Stomach (tissue), 4 donors: Measurements from ENCODE around the gene ANO1.

Source experiments
- CTCF ChIP-seq, 7 experiments: fragments of 450-650 bp in 4 of 7; fragments of 200-600 bp in 3 of 7; sonication (generic) in 3 of 7; IDR thresholded peaks; one replicate each; pipeline ENCODE4 v1.5.1; 2016 to 2019; ENCODE audit warnings: antibody characterized with exemption in 7 of 7, control low read depth in 2 of 7, mild to moderate bottlenecking in 1 of 7
- POLR2A ChIP-seq, 4 donors: fragments of 450-650 bp; IDR thresholded peaks; one replicate each; pipeline ENCODE4 v1.6.1; 2016; ENCODE audit warnings: antibody characterized with exemption in 4 of 4, control low read depth in 2 of 4, mild to moderate bottlenecking in 1 of 4, moderate library complexity in 1 of 4

DNA sequence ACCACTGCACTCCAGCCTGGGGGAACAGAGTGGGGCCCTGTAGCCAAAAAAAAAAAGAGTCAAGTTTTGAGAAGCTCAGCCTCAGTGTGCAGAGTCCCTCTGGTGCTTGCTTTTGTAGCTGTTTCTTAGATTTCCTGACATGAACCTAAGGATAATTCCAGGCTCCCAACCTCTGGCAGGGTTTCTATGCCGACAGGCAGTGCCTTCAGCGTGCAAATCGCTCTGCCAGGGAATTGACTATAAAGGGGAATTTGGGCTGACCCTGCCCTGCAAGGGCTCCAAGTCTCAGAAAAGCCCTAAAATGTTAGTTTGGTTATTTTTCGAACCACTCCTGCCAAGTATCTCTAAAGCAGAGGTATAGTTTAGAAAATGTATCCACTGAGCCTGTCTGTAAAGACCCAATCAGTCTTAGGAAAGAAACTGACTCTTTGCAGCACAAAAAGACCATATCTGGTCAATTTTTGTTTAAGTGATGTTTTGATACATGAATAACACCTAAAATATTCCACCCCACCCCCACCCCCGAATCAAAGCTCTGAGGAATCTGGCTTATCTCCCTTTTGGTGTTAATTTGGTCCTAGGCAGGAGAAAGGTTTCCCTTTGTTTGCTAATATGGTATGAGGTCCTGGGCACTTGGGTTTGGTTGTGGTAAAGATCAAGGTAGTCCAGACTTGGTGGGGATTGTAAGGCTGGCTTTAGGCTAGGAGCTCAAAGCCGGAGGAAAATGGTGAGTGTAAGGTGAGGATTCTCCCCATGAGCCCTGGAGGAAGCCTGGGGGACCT lies 49.7 kb downstream of the ANO1 start:
- TF ChIP-seq CTCF (IDR thresholded peaks at IDR 0.05) (no peak), POLR2A (IDR thresholded peaks at IDR 0.05) (no peak)
